Left colon (tissue), 2 donors: ENCODE data around the gene ROM1. TPM values are rescaled to one million over a fixed set of nuclear protein-coding genes. Genes with fewer than 3 reads are reported as not detected.
"Not testable (repeated sequence)": the region's sequence is repeated elsewhere in the genome, so short reads cannot be mapped to it uniquely, and the experiment has no call there.

ENCODE experiments used
- ATAC-seq: fragments of 200-7000 bp; cut with Tn5 transposase; one replicate; pipeline ENCODE4 v1.9.1; 2020; ENCODE audit warnings: mild to moderate bottlenecking, moderate library complexity
- DNase-seq, 2 donors: peaks; one replicate each; pipeline ENCODE4 v3.0.0-alpha.2; 2020
- intact Hi-C, 2 donors: fragments of 100-400 bp; cut with DNase I in 1 of 2; cut with micrococcal nuclease in 1 of 2; formaldehyde crosslinking; loops; one replicate each; pipeline versions ENCODE4 v1.11.2 to v1.14.0; 2022; cut with DNase I, micrococcal nuclease
- long read RNA-seq: library from polyadenylated mRNA; unstranded; transcript quantifications from one replicate; pipeline ENCODE4 v2.0.0, GENCODE V29; 2021
- total RNA-seq, 2 donors: library from RNA; stranded (reverse); fragmentation: NEBNext Ultra II Directional; extraction: Animal tissue kit (Norgen Biotek cat#: 25700); gene quantifications; one replicate each; pipeline ENCODE4 v1.2.1, GENCODE V29; 2021
- donor health status: DM: no; HTN: no; CAD: no.
- donor health status: DM: yes; HTN: yes; CAD: no.

Gene ROM1
- total RNA-seq, result 1 to 10 TPM; 2.0 to 3.2 TPM
- long read RNA-seq, partial matches to known transcripts, result 0 of 1 reads
- long read RNA-seq, other reads (novel, unspliced or antisense), result 1 of 1 reads

DNA sequence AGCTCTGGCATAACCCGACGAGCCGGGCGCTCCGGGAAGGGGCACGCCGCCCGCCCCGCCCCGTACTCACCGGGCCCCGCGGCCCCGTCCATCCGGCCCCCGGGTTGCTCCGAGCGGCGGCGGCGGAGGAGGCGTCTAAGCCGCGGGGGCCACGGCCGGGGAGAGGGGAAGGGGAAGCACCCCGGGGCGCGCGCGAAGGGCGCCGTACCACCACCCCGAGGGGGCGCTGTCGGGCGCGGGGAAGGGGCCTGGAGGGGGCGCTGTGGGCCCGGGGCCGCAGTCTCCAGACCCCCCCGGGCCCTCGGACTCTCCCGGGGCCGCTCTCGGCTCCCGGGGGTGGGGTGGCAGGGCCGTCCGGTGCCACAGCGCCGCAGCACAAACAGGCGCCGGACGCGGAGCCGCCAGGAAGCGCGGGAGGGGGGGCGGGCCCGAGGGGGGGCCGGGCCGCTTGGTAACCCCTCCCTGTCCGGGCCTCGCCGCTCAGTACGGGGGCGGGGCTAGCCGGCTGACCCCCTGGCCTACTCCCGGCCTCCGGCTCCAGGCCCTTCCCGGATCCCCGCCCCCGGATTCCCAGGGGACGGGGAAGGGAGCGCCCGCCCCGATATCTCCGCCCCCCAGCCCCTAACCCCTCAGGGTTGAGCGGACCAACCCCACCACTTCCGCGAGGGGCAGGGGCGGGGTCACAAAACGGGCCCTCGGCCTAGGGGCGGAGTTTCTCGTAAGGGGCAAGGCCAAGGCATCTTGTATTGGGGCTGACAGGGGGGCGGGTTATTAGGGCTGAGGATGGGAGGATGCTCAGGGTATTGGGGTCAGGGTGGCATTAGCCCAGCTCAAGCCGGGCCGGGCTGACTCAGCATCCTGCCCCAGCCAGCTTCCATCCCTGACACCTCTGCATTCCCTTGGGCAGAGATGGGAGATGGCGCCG is at the start of gene ROM1, which contains the start of gene EML3:
Gene ROM1 (plus strand): TSS at position 892 of the 925 bp plus-strand sequence. CDS start 25 bp downstream, at position 917.
Gene EML3 (minus strand): TSS at position 410 of the 925 bp plus-strand sequence. CDS start 318 bp downstream, at position 92.
- DNase-seq, result peak; percentile 88 to 91
- intact Hi-C loops, result no loop called here
- ATAC-seq, result peak; percentile 77

- no peak for DNase-seq
- intact Hi-C loops, result no loop called here
- ATAC-seq, result no peak
These were observed 47.8 kb upstream of the ROM1 start for GRCh38 chr11:62565100-62565802.

GRCh38 chr11:62566247-62566646 is 46.8 kb upstream of the ROM1 start:
- ATAC-seq (no peak), DNase-seq (no peak)
- intact Hi-C loops, result no loop called here

- ATAC-seq (no peak), DNase-seq (no peak)
- intact Hi-C loops, result no loop called here
These were observed 45.9 kb upstream of the ROM1 start for GRCh38 chr11:62567018-62567633.

DNA sequence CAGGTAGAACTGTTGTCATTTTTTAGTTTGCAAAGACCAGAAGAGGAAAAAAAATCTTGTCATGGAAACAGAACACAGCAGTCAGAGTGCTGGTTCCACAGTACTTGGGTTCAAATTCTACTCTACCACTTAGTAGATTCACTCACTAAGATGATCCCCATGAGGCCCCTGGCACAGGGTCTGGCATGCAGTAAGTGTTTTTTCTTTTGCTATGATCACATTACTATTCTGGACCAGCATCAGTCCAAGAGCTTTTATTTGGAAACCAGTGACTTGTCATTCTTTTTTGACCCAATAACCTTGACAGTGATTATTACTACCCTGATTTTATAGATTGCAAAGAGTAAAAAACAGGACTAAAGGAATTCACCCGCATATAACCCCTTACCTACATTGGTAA is 43.4 kb upstream of the ROM1 start:
- no peak for ATAC-seq
- no peak for DNase-seq
- intact Hi-C loops, result no loop called here

DNA sequence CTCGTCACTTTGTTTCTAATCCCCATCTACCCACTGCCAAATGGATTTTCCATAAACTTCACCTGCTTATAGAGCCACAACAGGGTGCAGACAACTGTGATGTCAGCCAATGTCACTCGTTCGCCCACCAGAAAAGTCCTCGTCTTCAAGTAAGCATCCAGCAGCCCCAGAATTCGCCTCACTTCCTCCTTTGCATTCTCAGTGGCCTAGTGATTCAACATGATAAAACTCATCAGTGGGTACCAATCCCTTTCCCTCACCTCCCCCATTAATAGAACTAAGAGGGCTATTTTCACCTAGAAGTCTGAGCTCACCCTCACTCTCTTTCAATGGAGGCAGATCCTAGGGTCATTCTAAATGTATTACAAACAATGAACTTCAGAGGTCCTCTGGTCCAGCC is 42.2 kb upstream of the ROM1 start:
- DNase-seq, ATAC-seq, intact Hi-C loops: not testable (repeated sequence)

- not testable (repeated sequence) for ATAC-seq, DNase-seq
These were observed 41.6 kb upstream of the ROM1 start for GRCh38 chr11:62571493-62571892.

DNA sequence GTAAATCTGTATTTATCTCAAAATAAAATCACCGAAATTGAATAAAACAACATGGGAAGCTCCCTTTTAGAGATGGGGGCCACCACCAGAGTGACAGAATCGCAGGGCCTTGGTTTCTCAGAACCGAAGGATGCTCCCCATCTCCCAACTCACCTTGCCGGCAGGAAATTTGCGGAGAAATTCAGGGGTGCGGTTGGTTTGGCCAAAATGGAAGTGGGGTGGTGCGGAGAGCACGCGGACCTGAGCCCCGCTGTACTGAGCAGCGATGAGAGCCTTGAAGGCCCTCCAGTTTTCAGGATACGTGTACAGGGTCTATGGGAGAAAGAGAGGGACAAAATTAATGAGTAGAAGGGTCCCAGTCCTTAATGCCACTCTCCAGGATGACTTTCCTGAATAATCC is 40.6 kb upstream of the ROM1 start:
- ATAC-seq (no peak), DNase-seq (no peak)
- intact Hi-C loops, result no loop called here

More at GRCh38 chr11:62571493-62571892, 41.6 kb upstream of the ROM1 start:
- intact Hi-C loops, result not testable (repeated sequence)

GRCh38 chr11:62573006-62573591 is 40.0 kb upstream of the ROM1 start:
- ATAC-seq (peak; percentile 1), DNase-seq (peak in 1 of 2 donors; percentile 32)
- intact Hi-C loops, result no loop called here

DNA sequence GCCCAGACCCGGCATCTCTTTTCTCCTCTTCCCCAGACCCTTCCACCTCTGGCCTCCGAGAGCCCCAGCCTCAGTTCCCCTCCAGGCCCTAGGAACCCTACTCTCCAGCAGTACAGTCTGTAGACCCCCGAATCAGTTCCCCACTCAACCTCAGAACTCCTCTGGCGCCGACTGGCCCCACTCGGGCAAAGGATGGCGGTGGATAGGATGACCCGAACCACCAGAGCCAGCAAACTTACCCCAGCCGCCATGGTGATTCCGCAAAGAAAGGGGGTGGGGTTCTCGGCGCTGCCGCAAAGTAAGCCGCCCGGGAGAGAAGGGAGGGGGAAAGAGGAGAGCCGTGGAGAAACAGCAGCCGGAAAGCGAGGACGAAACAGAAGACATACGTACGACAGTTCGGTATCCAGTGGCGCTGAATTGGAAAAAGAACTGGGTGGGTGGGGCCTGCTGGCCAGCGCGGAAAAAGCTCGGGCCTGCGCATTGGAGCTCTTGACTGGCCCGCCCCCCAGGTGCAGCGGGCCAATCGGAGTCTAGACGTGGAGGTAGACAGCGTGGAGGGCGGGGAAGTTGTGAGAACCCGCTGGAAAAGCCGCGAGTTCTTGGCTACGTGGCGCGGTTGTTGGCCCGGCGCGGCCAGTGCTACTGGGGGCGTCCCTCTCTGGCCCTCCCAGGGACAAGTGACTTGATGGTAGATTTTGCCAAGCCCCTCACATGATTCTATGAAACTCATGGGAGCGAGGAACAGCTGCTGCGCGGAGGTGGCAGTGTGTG is 39.3 kb upstream of the ROM1 start, which contains the start of gene EEF1G:
Gene EEF1G (minus strand): TSS at position 300 of the 771 bp plus-strand sequence. CDS start 49 bp downstream, at position 251.
- ATAC-seq (peak; percentile 90), DNase-seq (peak; percentile 97 to 100)
- intact Hi-C loops, result no loop called here

GRCh38 chr11:62574363-62575071 is 38.5 kb upstream of the ROM1 start:
- peak; percentile 31 for ATAC-seq
- intact Hi-C loops, result no loop called here
- peak in 1 of 2 donors; percentile 62 for DNase-seq

- intact Hi-C loops, result no loop called here
- ATAC-seq (peak; percentile 34), DNase-seq (peak; percentile 64 to 68)
These were observed 37.9 kb upstream of the ROM1 start for GRCh38 chr11:62575156-62575555.

- DNase-seq, result no peak
- intact Hi-C loops, result no loop called here
- ATAC-seq, result no peak
These were observed 37.2 kb upstream of the ROM1 start for GRCh38 chr11:62575837-62576236.

DNA sequence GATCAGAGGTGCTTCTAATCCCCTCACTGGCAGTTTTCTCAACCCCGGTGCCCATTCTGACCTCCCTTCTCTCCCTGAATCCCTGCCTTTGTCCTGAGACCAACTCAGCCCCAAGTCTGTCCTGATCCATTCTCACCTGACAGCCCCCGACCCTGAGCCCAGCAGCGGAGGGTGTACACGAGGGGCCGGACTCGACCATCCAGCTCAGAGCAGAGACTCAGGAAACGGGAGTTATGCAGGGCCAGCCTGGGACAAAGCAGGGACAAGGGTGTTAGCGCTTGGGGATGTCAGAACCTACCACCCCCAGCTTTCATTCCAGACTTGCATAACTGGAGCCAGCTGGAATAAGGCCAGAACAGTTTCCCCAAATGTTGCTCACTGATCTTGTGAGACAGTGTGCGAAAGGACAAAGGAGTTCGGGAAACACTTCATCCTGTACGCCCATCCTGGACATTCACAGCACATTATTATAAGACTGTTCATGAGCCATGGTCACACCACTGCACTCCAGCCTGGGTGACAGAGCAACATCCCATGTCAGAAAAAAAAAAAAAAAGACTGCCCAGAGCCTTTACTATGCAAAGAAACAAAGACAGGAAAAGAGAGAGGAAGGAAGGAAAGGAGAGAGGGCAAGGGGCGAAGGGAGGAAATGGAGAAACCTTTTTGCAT is 35.9 kb upstream of the ROM1 start:
- ATAC-seq (no peak), DNase-seq (no peak)
- intact Hi-C loops, result no loop called here

DNA sequence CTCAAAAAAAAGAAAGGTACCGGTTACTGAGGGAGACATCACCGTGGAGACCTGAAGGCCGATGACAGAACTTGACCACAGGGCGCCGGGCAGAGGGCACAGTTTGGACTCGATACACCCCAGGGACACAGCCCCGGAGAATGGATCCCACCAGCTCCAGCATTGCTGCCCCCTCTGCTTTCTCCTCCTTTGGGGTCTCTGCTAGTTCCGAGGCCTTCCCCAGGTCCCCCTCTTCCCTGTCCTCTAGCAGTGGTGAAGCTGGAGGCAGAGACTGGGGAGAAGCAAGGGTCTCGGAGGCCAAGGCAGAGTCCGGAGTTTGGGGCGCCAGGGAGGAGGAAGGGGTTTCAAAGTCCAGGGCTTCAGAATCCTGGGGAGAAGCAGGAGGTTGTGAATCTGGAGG is 34.5 kb upstream of the ROM1 start:
- no peak for DNase-seq
- intact Hi-C loops, result no loop called here
- ATAC-seq, result no peak

GRCh38 chr11:62579252-62579651 is 33.8 kb upstream of the ROM1 start:
- ATAC-seq, result no peak
- intact Hi-C loops, result no loop called here
- DNase-seq, result no peak
